GM11168 (cell line): ENCODE measurements around the gene VPS33A.
"Not testable (repeated sequence)": the region's sequence is repeated elsewhere in the genome, so short reads cannot be mapped to it uniquely, and the experiment has no call there.

Experiments
- in situ Hi-C: fragments of 300-500 bp; cut with MboI; formaldehyde crosslinking; loops from one replicate; pipeline ENCODE4 v1.12.0; 2022; ENCODE audit warnings: low sequenced_read_pairs; ENCODE audit not compliant: unreplicated experiment

The VPS33A gene

DNA sequence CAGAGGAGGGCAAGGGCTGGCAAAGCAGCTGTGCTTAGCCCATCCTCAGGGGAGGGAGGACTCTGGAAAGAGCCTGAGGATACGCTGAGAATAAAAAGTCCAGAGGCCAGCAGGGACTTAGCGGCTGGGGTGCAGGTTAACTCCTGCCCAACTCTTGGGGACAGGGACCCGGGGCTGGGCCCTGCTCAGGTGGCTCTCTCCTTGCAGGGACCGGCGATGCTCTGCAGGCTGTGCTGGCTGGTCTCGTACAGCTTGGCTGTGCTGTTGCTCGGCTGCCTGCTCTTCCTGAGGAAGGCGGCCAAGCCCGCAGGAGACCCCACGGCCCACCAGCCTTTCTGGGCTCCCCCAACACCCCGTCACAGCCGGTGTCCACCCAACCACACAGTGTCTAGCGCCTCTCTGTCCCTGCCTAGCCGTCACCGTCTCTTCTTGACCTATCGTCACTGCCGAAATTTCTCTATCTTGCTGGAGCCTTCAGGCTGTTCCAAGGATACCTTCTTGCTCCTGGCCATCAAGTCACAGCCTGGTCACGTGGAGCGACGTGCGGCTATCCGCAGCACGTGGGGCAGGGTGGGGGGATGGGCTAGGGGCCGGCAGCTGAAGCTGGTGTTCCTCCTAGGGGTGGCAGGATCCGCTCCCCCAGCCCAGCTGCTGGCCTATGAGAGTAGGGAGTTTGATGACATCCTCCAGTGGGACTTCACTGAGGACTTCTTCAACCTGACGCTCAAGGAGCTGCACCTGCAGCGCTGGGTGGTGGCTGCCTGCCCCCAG lies 60.0 kb downstream of the VPS33A start:
- in situ Hi-C loops: no loop called here

DNA sequence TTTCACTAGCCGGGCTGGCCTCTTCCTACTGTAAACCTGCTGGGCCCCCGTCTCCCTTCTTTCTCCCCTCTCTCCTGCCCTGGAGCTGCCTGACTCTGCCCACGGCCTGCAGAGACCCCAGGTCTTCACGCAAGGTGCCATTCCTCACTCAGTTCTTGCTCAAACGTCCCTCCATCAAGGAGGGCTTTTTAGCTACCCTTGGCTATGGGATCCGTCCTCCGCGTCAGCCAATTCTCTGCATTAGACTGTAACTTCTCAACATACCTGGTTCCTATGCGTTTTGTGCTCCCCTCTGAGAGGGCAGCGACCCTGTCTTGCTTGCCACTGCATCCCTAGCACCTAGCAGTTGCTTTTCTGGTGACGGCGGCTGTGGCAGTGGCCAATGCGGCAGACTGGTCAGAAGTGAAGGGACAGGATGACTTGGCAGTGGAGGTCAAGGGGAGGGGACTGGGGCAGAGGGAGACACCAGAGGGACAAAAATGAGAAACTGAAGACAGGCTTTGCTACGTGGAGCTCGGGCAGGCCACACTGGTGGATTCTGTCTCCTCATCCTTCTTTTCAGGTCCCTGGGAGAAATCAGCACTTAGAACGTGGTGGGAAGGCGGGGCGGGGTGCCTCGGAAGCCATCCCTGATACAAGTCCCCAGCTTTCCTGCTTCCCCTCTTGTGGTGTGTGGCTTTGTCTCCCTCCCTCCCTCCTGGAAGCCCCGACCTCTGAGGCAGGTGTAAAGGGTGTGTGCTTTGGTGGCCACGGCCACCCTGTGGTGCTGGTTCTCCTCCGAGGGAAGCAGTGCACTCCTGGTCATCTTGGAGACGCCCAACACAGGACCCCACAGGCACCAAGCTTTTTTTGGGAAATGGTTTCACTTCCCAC lies 61.0 kb downstream of the VPS33A start:
- in situ Hi-C loops: no loop called here

GRCh38 chr12:122204167-122205052 lies 61.9 kb downstream of the VPS33A start:
- in situ Hi-C loops: no loop called here

DNA sequence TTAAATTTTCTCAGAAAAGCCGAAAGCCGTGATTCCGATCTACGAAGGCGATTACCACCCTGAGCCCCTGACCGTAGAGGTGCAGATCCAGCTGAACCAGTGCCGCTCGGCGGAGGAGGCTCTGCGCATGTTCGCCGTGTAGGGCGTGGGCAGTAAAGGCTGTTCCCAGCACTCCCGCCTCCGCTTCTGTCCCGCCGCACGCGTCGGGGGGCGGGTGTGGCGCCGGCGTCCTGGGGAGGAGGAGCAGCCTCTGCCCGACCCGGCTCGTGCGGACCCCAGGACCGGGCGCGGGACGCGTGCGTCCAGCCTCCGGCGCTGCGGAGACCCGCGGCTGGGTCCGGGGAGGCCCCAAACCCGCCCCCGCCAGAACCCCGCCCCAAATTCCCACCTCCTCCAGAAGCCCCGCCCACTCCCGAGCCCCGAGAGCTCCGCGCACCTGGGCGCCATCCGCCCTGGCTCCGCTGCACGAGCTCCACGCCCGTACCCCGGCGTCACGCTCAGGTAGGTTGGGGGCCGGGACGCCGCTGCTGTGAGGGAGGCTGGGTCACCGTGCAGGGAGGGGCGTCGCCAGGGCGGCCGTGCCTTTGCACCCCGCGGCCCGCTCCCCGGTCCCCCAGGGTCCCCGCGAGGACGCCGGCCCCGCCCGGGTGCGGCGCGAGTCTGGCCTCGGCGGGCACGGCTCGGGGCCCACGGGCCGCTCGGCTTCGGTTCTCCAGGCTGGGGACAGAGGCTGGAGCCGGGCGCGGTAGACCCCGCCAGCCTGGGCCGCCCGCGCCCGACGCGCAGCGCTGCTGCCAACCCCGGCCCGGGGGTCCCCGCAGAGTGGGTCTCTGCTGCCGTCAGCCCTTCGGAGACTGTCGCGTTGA lies 62.8 kb downstream of the VPS33A start, which contains the start of gene B3GNT4:
TSS of gene B3GNT4 (plus strand) at position 409 of the 866 bp plus-strand sequence. CDS start 910 bp downstream, outside the sequence.
- in situ Hi-C loops: no loop called here

DNA sequence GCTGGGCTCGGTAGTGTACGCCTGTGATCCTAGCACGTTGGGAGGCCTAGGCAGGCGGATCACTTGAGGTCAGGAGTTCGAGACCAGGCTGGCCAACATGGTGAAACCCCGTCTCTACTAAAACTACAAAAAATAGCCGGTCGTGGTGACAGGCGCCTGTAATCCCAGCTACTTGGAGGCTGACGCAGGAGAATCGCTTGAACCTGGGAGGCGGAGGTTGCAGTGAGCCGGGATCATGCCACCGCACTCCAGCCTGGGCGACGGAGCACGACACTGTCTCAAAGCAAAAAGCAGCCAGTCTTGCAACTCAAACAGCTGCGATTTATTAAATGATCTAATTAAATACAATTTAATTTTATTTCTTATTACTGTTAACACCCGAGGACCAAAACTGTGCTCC lies 63.5 kb downstream of the VPS33A start:
- in situ Hi-C loops: not testable (repeated sequence)

GRCh38 chr12:122202017-122202416 lies 64.3 kb downstream of the VPS33A start:
- in situ Hi-C loops: no loop called here

- in situ Hi-C loops: no loop called here
Observed at GRCh38 chr12:122201381-122201780, 64.9 kb downstream of the VPS33A start.

- in situ Hi-C loops: no loop called here
Observed at GRCh38 chr12:122200541-122201175, 65.6 kb downstream of the VPS33A start.

- in situ Hi-C loops: loop anchor here (10.0 kb wide), 1 partner anchor 145 kb away; no protein-coding TSS in a partner anchor
Observed at GRCh38 chr12:122199484-122200355, 66.6 kb downstream of the VPS33A start.

DNA sequence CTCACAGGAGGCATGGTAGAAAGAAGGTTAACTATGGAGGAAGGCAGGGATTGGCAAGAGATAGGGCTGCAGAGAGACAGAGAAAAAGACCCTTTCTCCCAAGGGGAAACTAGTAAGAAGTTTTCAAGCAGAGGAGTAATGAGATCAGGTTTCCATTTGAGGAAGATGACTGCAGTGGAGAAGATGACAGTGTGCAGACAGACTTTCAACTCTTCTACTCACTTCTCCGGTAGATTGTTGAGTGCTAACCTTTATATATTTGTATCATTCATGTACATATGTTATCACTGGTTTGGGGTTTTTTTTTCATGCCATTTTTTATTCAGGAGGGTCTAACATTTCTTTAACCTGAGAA lies 68.7 kb downstream of the VPS33A start:
- in situ Hi-C loops: loop anchor here (10.0 kb wide), 1 partner anchor 143 kb away; no protein-coding TSS in a partner anchor

DNA sequence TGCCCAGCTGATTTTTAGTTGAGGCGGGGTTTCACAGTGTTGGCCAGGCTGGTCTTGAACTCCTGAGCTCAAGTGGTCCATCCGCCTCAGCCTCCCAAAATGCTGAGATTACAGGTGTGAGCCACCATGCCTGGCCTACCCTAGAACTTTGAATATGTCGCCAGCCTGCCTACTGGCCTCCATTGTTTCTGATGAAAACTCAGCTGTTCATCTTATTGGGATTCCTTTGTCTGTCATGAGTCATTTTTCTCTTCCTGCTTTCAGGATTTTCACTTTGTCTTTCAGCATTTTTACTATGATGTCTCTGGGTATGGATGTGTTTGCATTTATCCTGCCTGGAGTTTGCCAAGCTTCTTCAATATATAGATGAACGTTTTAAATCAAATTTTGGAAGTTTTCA lies 70.9 kb downstream of the VPS33A start:
- in situ Hi-C loops: loop anchor here (10.0 kb wide), 1 partner anchor 141 kb away; no protein-coding TSS in a partner anchor

DNA sequence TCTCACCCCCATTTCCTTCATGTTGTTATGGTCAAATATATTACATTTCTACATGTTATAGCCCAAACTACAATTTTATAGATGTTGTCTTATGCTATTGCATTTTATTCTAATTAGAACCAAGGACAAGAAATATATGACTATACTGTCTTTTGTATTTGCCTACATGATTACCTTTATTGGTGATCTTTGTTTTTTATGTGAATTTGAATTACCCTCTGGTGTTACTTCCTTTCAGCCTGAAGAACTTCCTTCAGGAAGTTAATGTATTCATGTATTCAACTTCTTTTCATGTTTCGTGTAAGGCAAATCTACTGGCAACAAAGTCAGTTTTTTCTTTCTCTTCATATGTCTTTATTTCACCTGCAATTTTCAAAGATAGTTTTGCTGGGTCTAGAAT lies 71.5 kb downstream of the VPS33A start:
- in situ Hi-C loops: loop anchor here (10.0 kb wide), 1 partner anchor 140 kb away; no protein-coding TSS in a partner anchor

DNA sequence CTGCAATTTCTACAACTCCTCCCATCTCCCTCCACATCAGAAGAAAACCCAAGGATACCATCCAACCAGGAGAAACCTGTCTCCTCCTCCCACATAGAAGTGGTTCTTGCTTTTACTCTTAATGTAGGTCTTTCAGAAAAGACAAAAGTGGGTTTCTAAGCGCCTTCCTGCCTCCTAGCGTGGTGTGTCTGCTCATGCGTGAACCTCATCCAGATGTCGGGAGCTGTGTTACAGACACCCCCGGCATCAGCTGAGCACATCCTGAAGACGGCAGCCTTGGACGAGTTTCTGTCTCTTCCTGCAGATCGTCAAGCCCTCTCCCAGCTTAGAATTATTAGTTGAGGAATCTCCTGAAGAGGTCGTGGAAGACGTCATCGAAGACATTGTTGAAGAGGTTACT lies 73.9 kb downstream of the VPS33A start:
- in situ Hi-C loops: loop anchor here (10.0 kb wide), 1 partner anchor 138 kb away; no protein-coding TSS in a partner anchor

DNA sequence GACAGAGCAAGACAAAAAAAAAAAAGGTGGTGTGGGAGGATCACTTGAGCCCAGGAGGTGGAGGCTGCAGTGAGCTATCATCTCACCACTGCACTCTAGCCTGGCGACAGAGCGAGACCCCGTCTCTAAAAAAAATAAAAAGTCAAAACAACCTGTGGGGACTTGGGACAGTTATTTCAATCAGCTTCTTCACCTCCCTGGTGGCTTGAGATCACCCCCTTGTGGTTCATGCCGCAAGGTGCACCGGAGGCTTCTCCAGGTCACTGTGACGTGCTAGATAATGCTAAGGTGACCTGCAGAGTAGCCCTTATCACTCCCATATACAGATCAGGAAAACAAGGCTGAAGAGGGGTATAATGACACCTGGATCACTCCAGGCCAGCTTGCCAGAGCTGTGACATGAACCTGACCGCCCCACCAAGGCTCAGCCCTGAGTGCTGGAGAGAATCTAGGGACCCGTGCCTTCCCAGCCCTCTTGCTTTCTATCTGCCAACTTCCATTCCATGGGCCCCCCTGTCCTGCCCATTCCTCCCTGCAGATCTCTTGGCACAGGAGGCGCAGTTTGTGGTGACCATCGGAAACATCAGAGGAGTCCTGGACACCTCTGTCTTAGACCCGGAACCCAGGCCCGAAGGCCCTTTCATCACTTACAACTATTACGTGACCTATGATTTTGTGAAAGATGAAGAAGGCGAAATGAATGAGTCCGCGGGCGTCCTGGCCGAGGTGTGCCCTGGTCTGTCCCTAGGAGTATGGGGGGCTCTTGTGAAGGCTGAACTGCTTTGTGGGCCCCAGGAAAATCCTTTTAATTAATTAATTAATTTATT lies 75.2 kb downstream of the VPS33A start:
- in situ Hi-C loops: loop anchor here (10.0 kb wide), 1 partner anchor 136 kb away; no protein-coding TSS in a partner anchor

- in situ Hi-C loops: loop anchor here (10.0 kb wide), 1 partner anchor 135 kb away; no protein-coding TSS in a partner anchor
Observed at GRCh38 chr12:122189626-122190475, 76.4 kb downstream of the VPS33A start.

- in situ Hi-C loops: no loop called here
Observed at GRCh38 chr12:122187466-122187865, 78.8 kb downstream of the VPS33A start.
